SKM-1 treated with dmso at 0.1 percent for 144 hours (cell line): ENCODE data around the gene KAT6B.
"Not testable (repeated sequence)": the region's sequence is repeated elsewhere in the genome, so short reads cannot be mapped to it uniquely, and the experiment has no call there.

Experiments used
- DNase-seq: peaks from one replicate; lab custom pipeline; 2025; ENCODE audit not compliant: unreplicated experiment; lab: John Stamatoyannopoulos, UW

KAT6B gene

GRCh38 chr10:74916283-74916682 lies 89.9 kb downstream of the KAT6B start:
- DNase-seq: no peak

- DNase-seq: no peak
Observed at GRCh38 chr10:74917481-74918077, 91.2 kb downstream of the KAT6B start.

GRCh38 chr10:74919671-74920070 lies 93.3 kb downstream of the KAT6B start:
- no peak for DNase-seq

GRCh38 chr10:74921070-74921469 lies 94.7 kb downstream of the KAT6B start:
- DNase-seq: not testable (repeated sequence)

GRCh38 chr10:74921744-74922143 lies 95.3 kb downstream of the KAT6B start:
- no peak for DNase-seq

- DNase-seq: no peak
Observed at GRCh38 chr10:74922921-74923320, 96.5 kb downstream of the KAT6B start.

- DNase-seq: no peak
Observed at GRCh38 chr10:74923556-74923955, 97.2 kb downstream of the KAT6B start.

- no peak for DNase-seq
Observed at GRCh38 chr10:74924251-74924963, 98.0 kb downstream of the KAT6B start.

GRCh38 chr10:74925291-74925690 lies 98.9 kb downstream of the KAT6B start:
- no peak for DNase-seq

GRCh38 chr10:74925708-74926107 lies 99.3 kb downstream of the KAT6B start:
- DNase-seq: no peak

GRCh38 chr10:74926791-74927585 lies 100.6 kb downstream of the KAT6B start:
- no peak for DNase-seq

- DNase-seq: no peak
Observed at GRCh38 chr10:74927701-74928100, 101.3 kb downstream of the KAT6B start.

- no peak for DNase-seq
Observed at GRCh38 chr10:74928742-74929191, 102.4 kb downstream of the KAT6B start.

- no peak for DNase-seq
Observed at GRCh38 chr10:74929197-74929596, 102.8 kb downstream of the KAT6B start.

GRCh38 chr10:74930965-74931364 lies 104.6 kb downstream of the KAT6B start:
- DNase-seq: no peak

- DNase-seq: no peak
Observed at GRCh38 chr10:74932648-74933047, 106.2 kb downstream of the KAT6B start.

GRCh38 chr10:74934100-74934812 lies 107.9 kb downstream of the KAT6B start:
- DNase-seq: no peak

GRCh38 chr10:74936577-74937265 lies 110.3 kb downstream of the KAT6B start:
- DNase-seq: no peak

GRCh38 chr10:74937266-74937856 lies 111.0 kb downstream of the KAT6B start:
- DNase-seq: no peak

GRCh38 chr10:74944205-74944604 lies 117.8 kb downstream of the KAT6B start:
- DNase-seq: no peak
